HG02973 (cell line): ENCODE data around the gene PCSK1.

Source experiments
- ATAC-seq: cut with Tn5 transposase; IDR thresholded peaks from one replicate; pipeline ENCODE4 v1.9.1; 2021; ENCODE audit warnings: moderate library complexity; ENCODE audit not compliant: unreplicated experiment

The PCSK1 gene

GRCh38 chr5:96433066-96433447 is at the start of gene PCSK1:
TSS of gene PCSK1 (minus strand) at chr5:96433248. CDS start at chr5:96433042, 206 bp downstream.
- ATAC-seq: no peak

- no peak for ATAC-seq
Measured at GRCh38 chr5:96481867-96482266, 48.8 kb upstream of the PCSK1 start.

GRCh38 chr5:96481009-96481786 is 48.1 kb upstream of the PCSK1 start:
- ATAC-seq: no peak

- ATAC-seq: no peak
Measured at GRCh38 chr5:96478983-96479382, 45.9 kb upstream of the PCSK1 start.

GRCh38 chr5:96476654-96477053 is 43.6 kb upstream of the PCSK1 start:
- no peak for ATAC-seq

- no peak for ATAC-seq
Measured at GRCh38 chr5:96474073-96474472, 41.0 kb upstream of the PCSK1 start.

GRCh38 chr5:96473155-96473554 is 40.1 kb upstream of the PCSK1 start:
- ATAC-seq: no peak

- ATAC-seq: no peak
Measured at GRCh38 chr5:96470785-96471184, 37.7 kb upstream of the PCSK1 start.

- ATAC-seq: no peak
Measured at GRCh38 chr5:96468956-96469355, 35.9 kb upstream of the PCSK1 start.

- no peak for ATAC-seq
Measured at GRCh38 chr5:96463091-96463490, 30.0 kb upstream of the PCSK1 start.

GRCh38 chr5:96459313-96460121 is 26.5 kb upstream of the PCSK1 start:
- ATAC-seq: no peak

GRCh38 chr5:96458176-96458575 is 25.1 kb upstream of the PCSK1 start:
- ATAC-seq: no peak

- no peak for ATAC-seq
Measured at GRCh38 chr5:96455789-96456188, 22.7 kb upstream of the PCSK1 start.

- ATAC-seq: no peak
Measured at GRCh38 chr5:96453394-96453793, 20.3 kb upstream of the PCSK1 start.

GRCh38 chr5:96447949-96448348 is 14.9 kb upstream of the PCSK1 start:
- ATAC-seq: no peak

- ATAC-seq: peak; percentile 27
Measured at GRCh38 chr5:96440185-96440538, 7.1 kb upstream of the PCSK1 start.

- ATAC-seq: peak; percentile 93
Measured at GRCh38 chr5:96439477-96440184, 6.6 kb upstream of the PCSK1 start.

GRCh38 chr5:96434201-96434645 is 1.2 kb upstream of the PCSK1 start:
- ATAC-seq: peak; percentile 73

GRCh38 chr5:96432216-96433065 is 607 bp downstream of the PCSK1 start:
- ATAC-seq: no peak

- no peak for ATAC-seq
Measured at GRCh38 chr5:96431376-96432187, 1.5 kb downstream of the PCSK1 start.
